ENCODE results near the gene PCNT. TPM values are rescaled to one million over a fixed set of nuclear protein-coding genes. Genes with fewer than 3 reads are reported as not detected.

Gene PCNT
- total RNA-seq, 1 donor from 2014 or later, result 53.3 TPM

DNA sequence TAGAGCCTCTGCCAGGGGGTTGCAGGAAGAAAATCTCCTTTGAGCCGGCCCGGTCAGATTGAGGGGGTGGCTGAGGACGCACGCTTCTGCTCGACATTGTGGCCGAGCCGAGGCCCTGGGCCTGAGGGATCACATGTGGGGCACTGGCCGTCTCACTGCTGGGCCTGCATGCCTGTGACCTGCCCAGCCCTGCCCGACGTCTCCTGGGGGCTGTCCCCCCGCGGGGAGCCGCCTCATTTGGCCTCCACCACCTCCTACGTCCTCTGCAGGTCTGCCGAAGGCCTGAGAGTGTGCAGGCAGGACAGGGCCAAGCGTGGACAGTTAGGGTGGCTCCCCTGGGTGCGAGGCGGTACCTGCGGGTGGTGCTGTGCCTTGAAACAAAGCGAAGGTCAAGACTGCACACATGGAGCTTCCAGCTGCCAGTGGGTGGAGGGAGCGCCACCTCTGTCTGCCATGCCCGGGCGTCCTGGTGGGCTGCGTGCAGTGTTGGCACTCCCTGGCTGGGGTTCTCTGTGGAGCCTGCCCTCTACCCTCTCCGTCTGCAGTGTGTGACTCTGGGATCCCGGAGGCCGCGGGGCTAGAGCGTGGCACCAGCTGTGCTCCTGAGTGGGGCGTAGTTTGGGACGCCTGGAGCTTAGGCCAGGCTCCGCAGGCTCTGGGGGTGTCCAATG is 51.7 kb downstream of the PCNT start:
- Mint-ChIP-seq H3K4me1 (ENCODE audit: low read depth) (peaks cover 6% of the 10 kb centered on the region), H3K27ac (no peak overlapping the region), H3K4me3 (ENCODE audit: low read depth) (no peak overlapping the region), H3K27me3 (no peaks in the 10 kb centered on the region), H3K36me3 (ENCODE audit: insufficient read depth) (peaks cover 7% of the 10 kb centered on the region), H3K9me3 (ENCODE audit: low read depth) (no peaks in the 10 kb centered on the region)
- TF ChIP-seq, protein P1, sequence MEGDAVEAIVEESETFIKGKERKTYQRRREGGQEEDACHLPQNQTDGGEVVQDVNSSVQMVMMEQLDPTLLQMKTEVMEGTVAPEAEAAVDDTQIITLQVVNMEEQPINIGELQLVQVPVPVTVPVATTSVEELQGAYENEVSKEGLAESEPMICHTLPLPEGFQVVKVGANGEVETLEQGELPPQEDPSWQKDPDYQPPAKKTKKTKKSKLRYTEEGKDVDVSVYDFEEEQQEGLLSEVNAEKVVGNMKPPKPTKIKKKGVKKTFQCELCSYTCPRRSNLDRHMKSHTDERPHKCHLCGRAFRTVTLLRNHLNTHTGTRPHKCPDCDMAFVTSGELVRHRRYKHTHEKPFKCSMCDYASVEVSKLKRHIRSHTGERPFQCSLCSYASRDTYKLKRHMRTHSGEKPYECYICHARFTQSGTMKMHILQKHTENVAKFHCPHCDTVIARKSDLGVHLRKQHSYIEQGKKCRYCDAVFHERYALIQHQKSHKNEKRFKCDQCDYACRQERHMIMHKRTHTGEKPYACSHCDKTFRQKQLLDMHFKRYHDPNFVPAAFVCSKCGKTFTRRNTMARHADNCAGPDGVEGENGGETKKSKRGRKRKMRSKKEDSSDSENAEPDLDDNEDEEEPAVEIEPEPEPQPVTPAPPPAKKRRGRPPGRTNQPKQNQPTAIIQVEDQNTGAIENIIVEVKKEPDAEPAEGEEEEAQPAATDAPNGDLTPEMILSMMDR (IDR thresholded peaks at IDR 0.05; ENCODE audit: unreplicated experiment), result no peak
- DNase-seq (ENCODE audit: low spot score, unreplicated experiment), result no peak

DNA sequence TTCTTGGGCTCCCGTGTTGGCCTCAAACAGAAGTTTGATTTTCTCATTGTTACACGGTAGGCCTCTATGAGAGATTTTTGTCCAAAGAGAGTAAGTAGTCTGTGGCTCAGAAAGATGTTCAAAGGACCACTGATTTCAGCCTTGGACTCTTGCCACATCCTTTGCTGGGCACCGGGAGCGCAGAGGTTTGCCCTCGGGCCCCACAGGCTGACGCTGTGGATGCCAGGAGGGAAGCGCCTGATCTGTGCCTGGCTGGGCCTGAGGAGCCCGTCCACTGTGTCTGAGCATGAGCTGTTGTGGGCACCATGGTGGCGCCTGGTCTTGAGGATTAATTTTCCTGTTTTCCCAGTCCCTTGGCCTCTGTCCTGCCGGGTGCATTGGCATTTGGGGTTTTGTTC is 52.3 kb downstream of the PCNT start:
- Mint-ChIP-seq H3K27me3 (no peaks in the 10 kb centered on the region), H3K4me1 (ENCODE audit: low read depth) (peaks cover 6% of the 10 kb centered on the region), H3K4me3 (ENCODE audit: low read depth) (no peak overlapping the region), H3K27ac (peak overlapping the region; percentile 65), H3K36me3 (ENCODE audit: insufficient read depth) (peaks cover 8% of the 10 kb centered on the region), H3K9me3 (ENCODE audit: low read depth) (no peaks in the 10 kb centered on the region)
- TF ChIP-seq, protein P1 (IDR thresholded peaks at IDR 0.05; ENCODE audit: unreplicated experiment), result no peak
- DNase-seq (ENCODE audit: low spot score, unreplicated experiment), result no peak

DNA sequence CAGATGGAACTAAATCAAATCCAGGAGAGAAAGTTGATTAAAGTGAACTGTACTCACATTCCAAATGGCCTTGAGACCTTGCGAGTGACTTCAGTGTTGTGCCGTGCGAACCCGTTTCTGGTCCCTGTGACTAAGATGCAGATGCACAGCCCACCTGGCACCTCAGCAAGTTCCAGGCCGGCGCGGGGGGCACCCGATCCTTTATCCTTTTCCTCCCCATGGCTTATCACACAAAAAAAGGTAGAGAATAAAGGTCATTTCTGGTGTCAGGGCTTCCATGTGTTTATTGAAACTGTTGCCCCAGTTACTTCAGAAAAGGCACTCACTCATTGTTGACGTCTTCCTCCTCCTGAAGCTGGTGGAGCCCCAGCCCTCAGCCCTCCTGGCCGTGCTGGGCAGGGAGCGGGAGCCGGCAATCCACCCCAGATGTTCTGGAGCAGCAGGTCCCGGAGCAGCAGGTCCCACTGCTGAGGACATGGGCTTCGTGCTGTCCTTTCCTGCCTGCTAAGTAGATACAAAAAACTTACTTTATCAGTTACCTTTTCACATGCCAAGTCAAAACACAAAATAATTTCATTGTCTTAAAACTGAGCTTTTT is 53.0 kb downstream of the PCNT start:
- TF ChIP-seq, protein P1 (IDR thresholded peaks at IDR 0.05; ENCODE audit: unreplicated experiment), result no peak
- peaks cover 13% of the 10 kb centered on the region for H3K36me3 Mint-ChIP-seq (ENCODE audit: insufficient read depth)
- peaks cover 4% of the 10 kb centered on the region for H3K9me3 Mint-ChIP-seq (ENCODE audit: low read depth)
- no peak overlapping the region for H3K4me3 Mint-ChIP-seq (ENCODE audit: low read depth)
- DNase-seq (ENCODE audit: low spot score, unreplicated experiment), result no peak
- H3K27ac Mint-ChIP-seq, result peak overlapping the region; percentile 65
- H3K27me3 Mint-ChIP-seq, result no peaks in the 10 kb centered on the region
- peaks cover 6% of the 10 kb centered on the region for H3K4me1 Mint-ChIP-seq (ENCODE audit: low read depth)

DNA sequence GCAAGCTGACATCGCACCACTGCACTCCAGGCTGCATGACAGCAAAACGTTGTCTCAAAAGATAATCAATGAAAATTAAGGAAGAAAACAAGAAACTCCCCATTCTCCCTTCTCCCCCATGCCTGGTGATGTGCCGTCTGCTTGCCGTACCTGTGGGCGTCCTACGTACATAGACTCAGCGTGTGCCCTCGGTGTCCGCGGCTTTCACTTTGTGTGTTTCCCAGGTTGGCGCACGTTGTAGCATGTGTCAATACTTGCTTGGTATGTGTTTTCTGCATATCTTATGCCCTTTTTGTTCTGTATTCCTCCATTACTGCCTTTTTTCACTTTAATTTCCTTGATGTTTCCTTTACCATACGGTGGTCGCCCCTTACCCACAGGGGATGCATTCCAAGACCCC is 53.8 kb downstream of the PCNT start:
- peaks cover 13% of the 10 kb centered on the region for H3K9me3 Mint-ChIP-seq (ENCODE audit: low read depth)

DNA sequence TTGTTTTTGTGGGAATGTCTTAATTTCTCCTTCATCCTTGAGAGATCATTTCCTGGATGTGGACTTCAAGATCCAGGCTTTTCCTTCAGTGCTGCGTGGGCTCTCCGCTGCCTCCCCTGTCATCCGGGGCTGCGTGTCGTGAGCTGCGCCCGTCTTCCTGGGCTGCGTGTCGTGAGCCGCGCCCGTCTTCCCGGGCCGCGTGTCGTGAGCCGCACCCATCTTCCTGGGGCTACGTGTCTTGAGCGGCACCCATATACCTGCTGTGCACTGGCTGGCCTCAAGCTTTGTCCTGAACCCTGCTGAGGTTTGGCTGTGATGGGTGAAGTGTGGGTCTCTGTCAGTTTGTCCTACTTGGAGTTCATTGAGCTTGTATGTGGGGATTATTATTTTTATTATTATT is 55.1 kb downstream of the PCNT start:
- TF ChIP-seq, protein P1 (IDR thresholded peaks at IDR 0.05; ENCODE audit: unreplicated experiment), result no peak
- no peak for DNase-seq (ENCODE audit: low spot score, unreplicated experiment)
- peaks cover 20% of the 10 kb centered on the region for H3K9me3 Mint-ChIP-seq (ENCODE audit: low read depth)
- H3K4me3 Mint-ChIP-seq (ENCODE audit: low read depth), result no peak overlapping the region
- H3K27ac Mint-ChIP-seq, result no peak overlapping the region
- H3K36me3 Mint-ChIP-seq (ENCODE audit: insufficient read depth), result peaks cover 32% of the 10 kb centered on the region
- H3K27me3 Mint-ChIP-seq, result no peaks in the 10 kb centered on the region
- H3K4me1 Mint-ChIP-seq (ENCODE audit: low read depth), result peaks cover 6% of the 10 kb centered on the region

More for the DNA sequence above, 53.8 kb downstream of the PCNT start:
- peaks cover 20% of the 10 kb centered on the region for H3K36me3 Mint-ChIP-seq (ENCODE audit: insufficient read depth)
- H3K4me1 Mint-ChIP-seq (ENCODE audit: low read depth), result peaks cover 6% of the 10 kb centered on the region
- DNase-seq (ENCODE audit: low spot score, unreplicated experiment), result no peak
- no peak overlapping the region for H3K27ac Mint-ChIP-seq
- no peak overlapping the region for H3K4me3 Mint-ChIP-seq (ENCODE audit: low read depth)
- no peaks in the 10 kb centered on the region for H3K27me3 Mint-ChIP-seq
- TF ChIP-seq, protein P1 (IDR thresholded peaks at IDR 0.05; ENCODE audit: unreplicated experiment), result no peak
